Ascending aorta (tissue), 2 donors: Measurements from ENCODE around the gene U2AF2. TPM values are rescaled to one million over a fixed set of nuclear protein-coding genes. Genes with fewer than 3 reads are reported as not detected.
A peak's percentile ranks its signal among the peaks of the same experiment; 100 is the strongest.

Experiments
- DNase-seq, 2 donors: peaks; one replicate each; pipeline ENCODE4 v3.0.0-alpha.2; 2019; ENCODE audit warnings: low spot score in 2 of 2
- H3K27ac ChIP-seq, 2 donors: fragments of 200-600 bp; sonication (generic); one replicate each; pipeline ENCODE4 v1.5.1; 2016 to 2017; ENCODE audit warnings: mild to moderate bottlenecking in 1 of 2
- H3K27me3 ChIP-seq: fragments of 200-600 bp; sonication (generic); one replicate; pipeline ENCODE4 v1.5.1; 2017
- H3K36me3 ChIP-seq, 2 donors: fragments of 200-600 bp; sonication (generic); one replicate each; pipeline ENCODE4 v1.5.1; 2016
- H3K4me1 ChIP-seq, 2 donors: fragments of 200-600 bp; sonication (generic); one replicate each; pipeline ENCODE4 v1.5.1; 2016 to 2017; ENCODE audit warnings: mild to moderate bottlenecking in 1 of 2
- H3K4me3 ChIP-seq, 2 donors: fragments of 200-600 bp; sonication (generic); one replicate each; pipeline ENCODE4 v1.5.1; 2016 to 2017; ENCODE audit warnings: mild to moderate bottlenecking in 1 of 2
- H3K9me3 ChIP-seq, 2 donors: fragments of 200-600 bp; sonication (generic); one replicate each; pipeline ENCODE4 v1.5.1; 2016
- CTCF ChIP-seq, 3 experiments: fragments of 200-600 bp in 2 of 3; fragments of 450-650 bp in 1 of 3; sonication (generic) in 2 of 3; IDR thresholded peaks; one replicate each; pipeline ENCODE4 v1.5.1; 2016 to 2019; ENCODE audit warnings: antibody characterized with exemption in 3 of 3, mild to moderate bottlenecking in 1 of 3, moderate library complexity in 1 of 3
- intact Hi-C: fragments of 100-400 bp; cut with DNase I; formaldehyde crosslinking; loops from one replicate; pipeline ENCODE4 v1.15.1; 2023
- total RNA-seq: library from RNA; depleted of rRNA; stranded (reverse); fragments of >200 nt; gene quantifications from one replicate; pipeline ENCODE4 v1.1.0, GENCODE V29; 2016

Gene U2AF2
- total RNA-seq, 1 donor from 2014 or later, result 221 TPM

- no peak overlapping the region for H3K27ac ChIP-seq
- peaks cover 75 to 81% of the 10 kb centered on the region in 2 donors for H3K36me3 ChIP-seq
- H3K4me3 ChIP-seq, result no peak overlapping the region
- H3K4me1 ChIP-seq, result no peaks in the 10 kb centered on the region
- H3K9me3 ChIP-seq, result no peaks in the 10 kb centered on the region
- DNase-seq, result no peak
- intact Hi-C loops, result no loop called here
- no peak for TF ChIP-seq CTCF (IDR thresholded peaks at IDR 0.05)
- H3K27me3 ChIP-seq, result no peaks in the 10 kb centered on the region
Measured at GRCh38 chr19:55667958-55668357, 13.1 kb downstream of the U2AF2 start.

GRCh38 chr19:55668603-55669348 is 13.9 kb downstream of the U2AF2 start:
- no peak overlapping the region for H3K27ac ChIP-seq
- H3K9me3 ChIP-seq, result no peaks in the 10 kb centered on the region
- H3K4me1 ChIP-seq, result no peaks in the 10 kb centered on the region
- DNase-seq, result no peak
- peaks cover 70 to 78% of the 10 kb centered on the region in 2 donors for H3K36me3 ChIP-seq
- no peak overlapping the region for H3K4me3 ChIP-seq
- no peak for TF ChIP-seq CTCF (IDR thresholded peaks at IDR 0.05)
- no peaks in the 10 kb centered on the region for H3K27me3 ChIP-seq
- intact Hi-C loops, result no loop called here

- Histone ChIP-seq H3K9me3 (no peaks in the 10 kb centered on the region), H3K27ac (no peak overlapping the region), H3K36me3 (peaks cover 68 to 77% of the 10 kb centered on the region in 2 donors), H3K27me3 (no peaks in the 10 kb centered on the region), H3K4me1 (peaks cover 0 to 4% of the 10 kb centered on the region in 2 donors), H3K4me3 (no peak overlapping the region)
- no peak for DNase-seq
- no peak for TF ChIP-seq CTCF (IDR thresholded peaks at IDR 0.05)
- intact Hi-C loops, result no loop called here
Measured at GRCh38 chr19:55669418-55670279, 14.8 kb downstream of the U2AF2 start.

- intact Hi-C loops, result no loop called here
- Histone ChIP-seq H3K27ac (no peak overlapping the region), H3K9me3 (no peaks in the 10 kb centered on the region), H3K4me3 (no peak overlapping the region), H3K4me1 (peaks cover 0 to 5% of the 10 kb centered on the region in 2 donors), H3K27me3 (no peaks in the 10 kb centered on the region), H3K36me3 (peaks cover 64 to 72% of the 10 kb centered on the region in 2 donors)
- peak in 1 of 2 donors; percentile 76 for DNase-seq
- TF ChIP-seq CTCF (IDR thresholded peaks at IDR 0.05), result no peak
Measured at GRCh38 chr19:55670280-55671053, 15.6 kb downstream of the U2AF2 start.

- Histone ChIP-seq H3K27me3 (no peaks in the 10 kb centered on the region), H3K36me3 (peaks cover 59 to 66% of the 10 kb centered on the region in 2 donors), H3K27ac (no peak overlapping the region), H3K9me3 (no peaks in the 10 kb centered on the region), H3K4me1 (peaks cover 0 to 9% of the 10 kb centered on the region in 2 donors), H3K4me3 (no peak overlapping the region)
- no peak for DNase-seq
- intact Hi-C loops, result no loop called here
- no peak for TF ChIP-seq CTCF (IDR thresholded peaks at IDR 0.05)
Measured at GRCh38 chr19:55671054-55671378, 16.2 kb downstream of the U2AF2 start.
